Loucy (cell line): Measurements from ENCODE around the gene RPL9.

ENCODE experiments used
- EZH2phosphoT487 ChIP-seq: fragments of 200-600 bp; IDR thresholded peaks from 2 replicates; pipeline ENCODE4 v1.6.1; 2018; ENCODE audit warnings: antibody characterized with exemption, mild to moderate bottlenecking, moderate library complexity, borderline replicate concordance
- TF ChIP-seq, protein P1 (sequence below): fragments of 200-600 bp; sonication (generic); conservative IDR thresholded peaks from 2 replicates; pipeline ENCODE4 v1.5.1; 2014; ENCODE audit warnings: mild to moderate bottlenecking, antibody characterized with exemption, low read length

DNA sequence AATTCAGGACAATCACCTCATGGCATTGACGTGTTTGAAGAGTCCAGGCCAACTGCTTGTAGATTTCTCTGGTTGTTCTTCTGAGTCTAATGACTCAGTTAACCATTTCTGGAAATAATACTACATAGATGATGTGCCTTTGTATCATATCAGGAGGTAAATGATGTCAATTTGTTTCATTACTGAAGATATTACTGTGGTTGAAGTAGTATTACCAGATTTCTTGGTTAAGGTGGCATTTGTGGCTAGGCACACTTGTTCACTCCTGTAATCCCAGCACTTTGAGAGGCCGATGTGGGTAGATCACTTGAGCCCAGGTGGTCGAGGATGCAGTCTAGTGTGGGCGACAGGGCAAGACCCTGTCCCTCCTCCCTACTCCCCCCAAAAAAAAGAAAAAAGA lies 15.7 kb downstream of the RPL9 start:
- TF ChIP-seq, protein P1, sequence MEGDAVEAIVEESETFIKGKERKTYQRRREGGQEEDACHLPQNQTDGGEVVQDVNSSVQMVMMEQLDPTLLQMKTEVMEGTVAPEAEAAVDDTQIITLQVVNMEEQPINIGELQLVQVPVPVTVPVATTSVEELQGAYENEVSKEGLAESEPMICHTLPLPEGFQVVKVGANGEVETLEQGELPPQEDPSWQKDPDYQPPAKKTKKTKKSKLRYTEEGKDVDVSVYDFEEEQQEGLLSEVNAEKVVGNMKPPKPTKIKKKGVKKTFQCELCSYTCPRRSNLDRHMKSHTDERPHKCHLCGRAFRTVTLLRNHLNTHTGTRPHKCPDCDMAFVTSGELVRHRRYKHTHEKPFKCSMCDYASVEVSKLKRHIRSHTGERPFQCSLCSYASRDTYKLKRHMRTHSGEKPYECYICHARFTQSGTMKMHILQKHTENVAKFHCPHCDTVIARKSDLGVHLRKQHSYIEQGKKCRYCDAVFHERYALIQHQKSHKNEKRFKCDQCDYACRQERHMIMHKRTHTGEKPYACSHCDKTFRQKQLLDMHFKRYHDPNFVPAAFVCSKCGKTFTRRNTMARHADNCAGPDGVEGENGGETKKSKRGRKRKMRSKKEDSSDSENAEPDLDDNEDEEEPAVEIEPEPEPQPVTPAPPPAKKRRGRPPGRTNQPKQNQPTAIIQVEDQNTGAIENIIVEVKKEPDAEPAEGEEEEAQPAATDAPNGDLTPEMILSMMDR, result no peak
- no peak for TF ChIP-seq EZH2phosphoT487
